Left kidney (tissue), 2 donors: Measurements from ENCODE around the gene ETV4. TPM values are rescaled to one million over a fixed set of nuclear protein-coding genes. Genes with fewer than 3 reads are reported as not detected.
"Not testable (repeated sequence)": the region's sequence is repeated elsewhere in the genome, so short reads cannot be mapped to it uniquely, and the experiment has no call there.

Experiments used
- DNase-seq: peaks from one replicate; pipeline ENCODE4 v3.0.0-alpha.2; 2013
- polyA plus RNA-seq: library from polyadenylated mRNA; unstranded; fragments of 120-200 nt; gene quantifications from one replicate; pipeline ENCODE4 v1.2.1, GENCODE V29; 2013; ENCODE audit not compliant: insufficient read length

Gene ETV4
- polyA plus RNA-seq, 1 donor: 43.6 TPM

GRCh38 chr17:43517161-43517560, 29.0 kb downstream of the ETV4 start:
- DNase-seq: no peak

GRCh38 chr17:43515656-43516055, 30.5 kb downstream of the ETV4 start:
- no peak for DNase-seq

- not testable (repeated sequence) for DNase-seq
These were observed 34.9 kb downstream of the ETV4 start for GRCh38 chr17:43511199-43511598.

- not testable (repeated sequence) for DNase-seq
These were observed 36.7 kb downstream of the ETV4 start for GRCh38 chr17:43509440-43509839.

GRCh38 chr17:43490621-43491020, 55.5 kb downstream of the ETV4 start:
- no peak for DNase-seq

GRCh38 chr17:43483674-43484551, 62.2 kb downstream of the ETV4 start, which contains the start of gene DHX8:
Gene DHX8, plus strand, starts transcription at chr17:43483975. Its CDS starts 63 bp downstream, at chr17:43484038.
- peak; percentile 98 for DNase-seq

GRCh38 chr17:43482103-43483012, 63.8 kb downstream of the ETV4 start:
- no peak for DNase-seq

GRCh38 chr17:43479948-43480347, 66.2 kb downstream of the ETV4 start:
- DNase-seq: no peak

Other genes with a start within 250 kb of the ETV4 start
- 7.1 TPM for gene ARL4D, start 147.3 kb downstream of the ETV4 start, polyA plus RNA-seq
- 45.2 TPM for gene DHX8, start 62.4 kb downstream of the ETV4 start, polyA plus RNA-seq
- gene MEOX1, start 115.6 kb upstream of the ETV4 start, polyA plus RNA-seq: 15.5 TPM
- gene SOST, start 212.5 kb upstream of the ETV4 start, polyA plus RNA-seq: 30.9 TPM
- 58.5 TPM for gene DUSP3, start 232.6 kb upstream of the ETV4 start, polyA plus RNA-seq
- gene CFAP97D1, start 234.1 kb upstream of the ETV4 start, polyA plus RNA-seq: 0.10 TPM